ENCODE results near the gene GLYATL3.

DNA sequence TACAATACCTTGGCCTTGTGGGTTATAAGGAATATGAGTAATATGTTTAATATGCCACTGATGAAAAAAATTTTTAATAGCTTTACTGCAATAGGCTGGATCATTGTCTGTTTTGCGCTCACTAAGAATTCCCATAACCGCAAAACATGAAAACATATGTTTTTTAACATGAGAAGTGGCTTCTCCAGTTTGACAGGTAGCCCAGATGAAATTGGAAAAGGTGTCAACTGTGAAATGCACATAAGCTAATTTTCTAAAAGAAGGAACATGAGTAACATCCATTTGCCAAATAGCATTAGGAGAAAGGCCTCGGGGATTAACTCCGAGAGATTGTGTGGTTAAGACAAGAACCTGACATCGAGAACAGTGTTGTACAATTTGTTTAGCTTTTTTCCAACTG is 4.9 kb downstream of the GLYATL3 start:
- TF ChIP-seq GATA2 (IDR thresholded peaks at IDR 0.05; ENCODE audit: low read depth, low read length): no peak
- no peak for TF ChIP-seq GATA3 (IDR thresholded peaks at IDR 0.05; ENCODE audit: low read depth, low read length)

All from SH-SY5Y (cell line).